HG03354 (cell line): ENCODE data around the gene VSIG10L.

Experiments used
- ATAC-seq: cut with Tn5 transposase; IDR thresholded peaks from one replicate; pipeline ENCODE4 v1.9.1; 2021; ENCODE audit warnings: mild to moderate bottlenecking; ENCODE audit not compliant: unreplicated experiment, poor library complexity, severe bottlenecking

VSIG10L gene

GRCh38 chr19:51341066-51341465, 873 bp downstream of the VSIG10L start:
- no peak for ATAC-seq

GRCh38 chr19:51339687-51340656, 2.0 kb downstream of the VSIG10L start:
- peak; percentile 55 for ATAC-seq

GRCh38 chr19:51339313-51339686, 2.6 kb downstream of the VSIG10L start:
- ATAC-seq, result no peak

- peak; percentile 69 for ATAC-seq
Measured at GRCh38 chr19:51338563-51339312, 3.2 kb downstream of the VSIG10L start.

- ATAC-seq, result no peak
Measured at GRCh38 chr19:51337861-51338562, 3.9 kb downstream of the VSIG10L start.

GRCh38 chr19:51337141-51337860, 4.6 kb downstream of the VSIG10L start:
- ATAC-seq, result no peak

GRCh38 chr19:51333836-51334460, 8.0 kb downstream of the VSIG10L start:
- ATAC-seq, result no peak

GRCh38 chr19:51331716-51332115, 10.2 kb downstream of the VSIG10L start:
- ATAC-seq, result no peak

- no peak for ATAC-seq
Measured at GRCh38 chr19:51331193-51331592, 10.7 kb downstream of the VSIG10L start.

- ATAC-seq, result no peak
Measured at GRCh38 chr19:51330366-51330765, 11.6 kb downstream of the VSIG10L start.

- no peak for ATAC-seq
Measured at GRCh38 chr19:51329411-51329810, 12.5 kb downstream of the VSIG10L start.

GRCh38 chr19:51327066-51328001, 14.6 kb downstream of the VSIG10L start:
- no peak for ATAC-seq

- no peak for ATAC-seq
Measured at GRCh38 chr19:51326216-51327065, 15.5 kb downstream of the VSIG10L start.

- ATAC-seq, result no peak
Measured at GRCh38 chr19:51325161-51325976, 16.6 kb downstream of the VSIG10L start.

GRCh38 chr19:51324167-51324481, 17.8 kb downstream of the VSIG10L start:
- no peak for ATAC-seq

GRCh38 chr19:51323481-51324166, 18.3 kb downstream of the VSIG10L start:
- ATAC-seq, result no peak
